ENCODE results near the gene TAS2R42. TPM values are rescaled to one million over a fixed set of nuclear protein-coding genes. Genes with fewer than 3 reads are reported as not detected.

TAS2R42 gene
- total RNA-seq, 1 donor from 2014 or later = not detected

GRCh38 chr12:11204173-11204572, 17.4 kb upstream of the TAS2R42 start:
- no peak overlapping the region for H3K4me3 Mint-ChIP-seq
- no peak for DNase-seq (ENCODE audit: extremely low spot score, unreplicated experiment)
- H3K27me3 Mint-ChIP-seq = no peaks in the 10 kb centered on the region
- no peaks in the 10 kb centered on the region for H3K4me1 Mint-ChIP-seq (ENCODE audit: unreplicated experiment)
- no peak for TF ChIP-seq CTCF (conservative IDR thresholded peaks at IDR 0.05)
- no peaks in the 10 kb centered on the region for H3K9me3 Mint-ChIP-seq
- H3K27ac Mint-ChIP-seq = no peak overlapping the region
- no peaks in the 10 kb centered on the region for H3K36me3 Mint-ChIP-seq

GRCh38 chr12:11202811-11203210, 16.1 kb upstream of the TAS2R42 start:
- H3K9me3 Mint-ChIP-seq = no peaks in the 10 kb centered on the region
- no peaks in the 10 kb centered on the region for H3K4me1 Mint-ChIP-seq (ENCODE audit: unreplicated experiment)

GRCh38 chr12:11183011-11183410, 3.7 kb downstream of the TAS2R42 start:
- Mint-ChIP-seq H3K36me3 (no peaks in the 10 kb centered on the region), H3K27me3 (peaks cover 4% of the 10 kb centered on the region), H3K9me3 (no peaks in the 10 kb centered on the region), H3K4me1 (ENCODE audit: unreplicated experiment) (no peaks in the 10 kb centered on the region), H3K4me3 (no peak overlapping the region), H3K27ac (no peak overlapping the region)
- no peak for DNase-seq (ENCODE audit: extremely low spot score, unreplicated experiment)
- no peak for TF ChIP-seq CTCF (conservative IDR thresholded peaks at IDR 0.05)

More at GRCh38 chr12:11202811-11203210, 16.1 kb upstream of the TAS2R42 start:
- Mint-ChIP-seq H3K36me3 (no peaks in the 10 kb centered on the region), H3K27me3 (no peaks in the 10 kb centered on the region), H3K27ac (no peak overlapping the region), H3K4me3 (no peak overlapping the region)
- no peak for TF ChIP-seq CTCF (conservative IDR thresholded peaks at IDR 0.05)
- DNase-seq (ENCODE audit: extremely low spot score, unreplicated experiment) = no peak

- no peak for TF ChIP-seq CTCF (conservative IDR thresholded peaks at IDR 0.05)
- H3K4me1 Mint-ChIP-seq (ENCODE audit: unreplicated experiment) = no peaks in the 10 kb centered on the region
Observed at GRCh38 chr12:11182529-11182928, 4.2 kb downstream of the TAS2R42 start.

GRCh38 chr12:11178250-11178649, 8.5 kb downstream of the TAS2R42 start:
- DNase-seq (ENCODE audit: extremely low spot score, unreplicated experiment) = no peak
- H3K4me1 Mint-ChIP-seq (ENCODE audit: unreplicated experiment) = peaks cover 2% of the 10 kb centered on the region
- no peak for TF ChIP-seq CTCF (conservative IDR thresholded peaks at IDR 0.05)
- no peak overlapping the region for H3K27ac Mint-ChIP-seq
- H3K4me3 Mint-ChIP-seq = no peak overlapping the region
- peaks cover 18% of the 10 kb centered on the region for H3K36me3 Mint-ChIP-seq
- no peaks in the 10 kb centered on the region for H3K9me3 Mint-ChIP-seq
- H3K27me3 Mint-ChIP-seq = no peaks in the 10 kb centered on the region

More at GRCh38 chr12:11182529-11182928, 4.2 kb downstream of the TAS2R42 start:
- H3K27me3 Mint-ChIP-seq = peaks cover 4% of the 10 kb centered on the region
- DNase-seq (ENCODE audit: extremely low spot score, unreplicated experiment) = no peak
- H3K4me3 Mint-ChIP-seq = no peak overlapping the region
- no peak overlapping the region for H3K27ac Mint-ChIP-seq
- no peaks in the 10 kb centered on the region for H3K36me3 Mint-ChIP-seq
- no peaks in the 10 kb centered on the region for H3K9me3 Mint-ChIP-seq

GRCh38 chr12:11174022-11174421, 12.7 kb downstream of the TAS2R42 start:
- no peak overlapping the region for H3K27ac Mint-ChIP-seq
- H3K4me3 Mint-ChIP-seq = no peak overlapping the region
- H3K27me3 Mint-ChIP-seq = no peaks in the 10 kb centered on the region
- no peak for DNase-seq (ENCODE audit: extremely low spot score, unreplicated experiment)
- peaks cover 16% of the 10 kb centered on the region for H3K4me1 Mint-ChIP-seq (ENCODE audit: unreplicated experiment)
- no peak for TF ChIP-seq CTCF (conservative IDR thresholded peaks at IDR 0.05)
- H3K9me3 Mint-ChIP-seq = no peaks in the 10 kb centered on the region
- peaks cover 46% of the 10 kb centered on the region for H3K36me3 Mint-ChIP-seq
